ENCODE measurements around the gene EPHA7. TPM values are rescaled to one million over a fixed set of nuclear protein-coding genes. Genes with fewer than 3 reads are reported as not detected.

EPHA7 gene
- total and polyA plus RNA-seq, 2 of the 13 experiments (the other 11 are each of a cell fraction or from before 2014, with no cell fraction given), result not detected

DNA sequence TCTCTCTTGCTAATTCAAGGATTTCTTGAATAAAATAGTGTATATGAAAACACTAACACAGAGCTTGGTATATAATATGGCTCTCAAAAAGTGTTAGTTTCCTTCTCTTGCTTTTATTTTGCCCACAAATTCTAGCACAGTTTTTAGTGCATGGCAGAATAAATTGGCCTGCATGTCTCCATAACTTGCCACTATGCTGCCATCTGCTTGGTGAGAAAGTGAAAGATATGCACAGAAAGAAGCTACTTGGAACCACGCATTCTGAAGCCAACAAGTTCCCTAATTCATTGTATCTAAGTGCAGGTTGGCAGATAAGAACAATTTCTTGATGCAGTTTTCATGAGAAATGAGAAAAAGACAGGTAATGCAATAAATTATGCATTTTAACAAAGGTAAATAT is 101.2 kb downstream of the EPHA7 start:
- H3K4me1 ChIP-seq (ENCODE audit: insufficient read depth, low read length), result no peaks in the 10 kb centered on the region
- H3K9ac ChIP-seq (ENCODE audit: insufficient read depth, low read depth, low read length), result no peak overlapping the region
- no peak overlapping the region for H3K27ac ChIP-seq (ENCODE audit: extremely low read length, insufficient read depth, low read length)
- CTCF ChIA-PET (ENCODE audit: low intra/inter-chr PET ratio, low total read pairs), result no interaction called here
- DNase-seq (ENCODE audit: low spot score) (no peak), ATAC-seq (no peak), FAIRE-seq (no peak)
- no peaks in the 10 kb centered on the region for H3K9me3 ChIP-seq (ENCODE audit: low read length)
- in situ Hi-C loops (cut with HindIII; ENCODE audit: extremely low pct_ligation_motif_present, low pct_unique_long_range_greater_than_20kb), result no loop called here
- POLR2A ChIA-PET, result no interaction called here
- no peaks in the 10 kb centered on the region for H3K36me3 ChIP-seq (replicated peaks in 1 of 2; ENCODE audit: control insufficient read depth in 1 of 2, insufficient read depth in 2 of 2, low read length in 2 of 2)
- H3K4me2 ChIP-seq (ENCODE audit: low read depth, low read length), result no peak overlapping the region
- intact Hi-C loops (cut with micrococcal nuclease; ENCODE audit: unreplicated experiment), result no loop called here
- H3K79me2 ChIP-seq (ENCODE audit: insufficient read depth, low read length), result no peaks in the 10 kb centered on the region
- no peak overlapping the region for H2AFZ ChIP-seq (ENCODE audit: low read length)
- BruUV-seq (replicated peaks), result no TSS peak
- no peaks in the 10 kb centered on the region for H4K20me1 ChIP-seq (ENCODE audit: insufficient read depth, low read length)
- TF ChIP-seq, protein P1, sequence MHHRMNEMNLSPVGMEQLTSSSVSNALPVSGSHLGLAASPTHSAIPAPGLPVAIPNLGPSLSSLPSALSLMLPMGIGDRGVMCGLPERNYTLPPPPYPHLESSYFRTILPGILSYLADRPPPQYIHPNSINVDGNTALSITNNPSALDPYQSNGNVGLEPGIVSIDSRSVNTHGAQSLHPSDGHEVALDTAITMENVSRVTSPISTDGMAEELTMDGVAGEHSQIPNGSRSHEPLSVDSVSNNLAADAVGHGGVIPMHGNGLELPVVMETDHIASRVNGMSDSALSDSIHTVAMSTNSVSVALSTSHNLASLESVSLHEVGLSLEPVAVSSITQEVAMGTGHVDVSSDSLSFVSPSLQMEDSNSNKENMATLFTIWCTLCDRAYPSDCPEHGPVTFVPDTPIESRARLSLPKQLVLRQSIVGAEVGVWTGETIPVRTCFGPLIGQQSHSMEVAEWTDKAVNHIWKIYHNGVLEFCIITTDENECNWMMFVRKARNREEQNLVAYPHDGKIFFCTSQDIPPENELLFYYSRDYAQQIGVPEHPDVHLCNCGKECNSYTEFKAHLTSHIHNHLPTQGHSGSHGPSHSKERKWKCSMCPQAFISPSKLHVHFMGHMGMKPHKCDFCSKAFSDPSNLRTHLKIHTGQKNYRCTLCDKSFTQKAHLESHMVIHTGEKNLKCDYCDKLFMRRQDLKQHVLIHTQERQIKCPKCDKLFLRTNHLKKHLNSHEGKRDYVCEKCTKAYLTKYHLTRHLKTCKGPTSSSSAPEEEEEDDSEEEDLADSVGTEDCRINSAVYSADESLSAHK (CRISPR knock-in tag; IDR thresholded peaks at IDR 0.05; ENCODE audit: borderline replicate concordance), result no peak
- TF ChIP-seq, protein P2, sequence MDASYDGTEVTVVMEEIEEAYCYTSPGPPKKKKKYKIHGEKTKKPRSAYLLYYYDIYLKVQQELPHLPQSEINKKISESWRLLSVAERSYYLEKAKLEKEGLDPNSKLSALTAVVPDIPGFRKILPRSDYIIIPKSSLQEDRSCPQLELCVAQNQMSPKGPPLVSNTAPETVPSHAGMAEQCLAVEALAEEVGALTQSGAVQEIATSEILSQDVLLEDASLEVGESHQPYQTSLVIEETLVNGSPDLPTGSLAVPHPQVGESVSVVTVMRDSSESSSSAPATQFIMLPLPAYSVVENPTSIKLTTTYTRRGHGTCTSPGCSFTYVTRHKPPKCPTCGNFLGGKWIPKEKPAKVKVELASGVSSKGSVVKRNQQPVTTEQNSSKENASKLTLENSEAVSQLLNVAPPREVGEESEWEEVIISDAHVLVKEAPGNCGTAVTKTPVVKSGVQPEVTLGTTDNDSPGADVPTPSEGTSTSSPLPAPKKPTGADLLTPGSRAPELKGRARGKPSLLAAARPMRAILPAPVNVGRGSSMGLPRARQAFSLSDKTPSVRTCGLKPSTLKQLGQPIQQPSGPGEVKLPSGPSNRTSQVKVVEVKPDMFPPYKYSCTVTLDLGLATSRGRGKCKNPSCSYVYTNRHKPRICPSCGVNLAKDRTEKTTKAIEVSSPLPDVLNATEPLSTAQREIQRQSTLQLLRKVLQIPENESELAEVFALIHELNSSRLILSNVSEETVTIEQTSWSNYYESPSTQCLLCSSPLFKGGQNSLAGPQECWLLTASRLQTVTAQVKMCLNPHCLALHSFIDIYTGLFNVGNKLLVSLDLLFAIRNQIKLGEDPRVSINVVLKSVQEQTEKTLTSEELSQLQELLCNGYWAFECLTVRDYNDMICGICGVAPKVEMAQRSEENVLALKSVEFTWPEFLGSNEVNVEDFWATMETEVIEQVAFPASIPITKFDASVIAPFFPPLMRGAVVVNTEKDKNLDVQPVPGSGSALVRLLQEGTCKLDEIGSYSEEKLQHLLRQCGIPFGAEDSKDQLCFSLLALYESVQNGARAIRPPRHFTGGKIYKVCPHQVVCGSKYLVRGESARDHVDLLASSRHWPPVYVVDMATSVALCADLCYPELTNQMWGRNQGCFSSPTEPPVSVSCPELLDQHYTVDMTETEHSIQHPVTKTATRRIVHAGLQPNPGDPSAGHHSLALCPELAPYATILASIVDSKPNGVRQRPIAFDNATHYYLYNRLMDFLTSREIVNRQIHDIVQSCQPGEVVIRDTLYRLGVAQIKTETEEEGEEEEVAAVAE (CRISPR knock-in tag; IDR thresholded peaks at IDR 0.05; ENCODE audit: borderline replicate concordance), result no peak
- no peak for TF ChIP-seq ZNF616 (CRISPR knock-in tag; IDR thresholded peaks at IDR 0.05; ENCODE audit: low read depth)
- TF ChIP-seq MED8 (CRISPR knock-in tag; IDR thresholded peaks at IDR 0.05; ENCODE audit: insufficient replicate concordance), result no peak
- TF ChIP-seq, protein P3, sequence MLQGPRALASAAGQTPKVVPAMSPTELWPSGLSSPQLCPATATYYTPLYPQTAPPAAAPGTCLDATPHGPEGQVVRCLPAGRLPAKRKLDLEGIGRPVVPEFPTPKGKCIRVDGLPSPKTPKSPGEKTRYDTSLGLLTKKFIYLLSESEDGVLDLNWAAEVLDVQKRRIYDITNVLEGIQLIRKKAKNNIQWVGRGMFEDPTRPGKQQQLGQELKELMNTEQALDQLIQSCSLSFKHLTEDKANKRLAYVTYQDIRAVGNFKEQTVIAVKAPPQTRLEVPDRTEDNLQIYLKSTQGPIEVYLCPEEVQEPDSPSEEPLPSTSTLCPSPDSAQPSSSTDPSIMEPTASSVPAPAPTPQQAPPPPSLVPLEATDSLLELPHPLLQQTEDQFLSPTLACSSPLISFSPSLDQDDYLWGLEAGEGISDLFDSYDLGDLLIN (CRISPR knock-in tag; IDR thresholded peaks at IDR 0.05; ENCODE audit: borderline replicate concordance), result no peak
- TF ChIP-seq ARNTL (CRISPR knock-in tag; IDR thresholded peaks at IDR 0.05), result no peak
- no peak for TF ChIP-seq KLF6 (CRISPR knock-in tag; IDR thresholded peaks at IDR 0.05)
- TF ChIP-seq ZNF782 (CRISPR knock-in tag; IDR thresholded peaks at IDR 0.05; ENCODE audit: borderline replicate concordance), result no peak
- no peak for TF ChIP-seq GABPB1 (CRISPR knock-in tag; IDR thresholded peaks at IDR 0.05)
- no peak for TF ChIP-seq SNRNP70 (IDR thresholded peaks at IDR 0.05; ENCODE audit: low read depth, low read length)
- no peak for TF ChIP-seq ZNF333 (CRISPR knock-in tag; IDR thresholded peaks at IDR 0.05; ENCODE audit: borderline replicate concordance)
- H3K4me3 ChIP-seq (replicated peaks in 1 of 3; ENCODE audit: insufficient read depth in 1 of 3, low read depth in 2 of 3, low read length in 3 of 3), result no peak overlapping the region
- 0% methylated on average over 1 of the region's 1 CpG for WGBS (ENCODE audit: low lambda C conversion rate)
- no peaks in the 10 kb centered on the region for H3K27me3 ChIP-seq (ENCODE audit: control insufficient read depth in 1 of 2, insufficient read depth in 2 of 2, low read length in 2 of 2)
